ENCODE data around the gene SMYD1.

The SMYD1 gene

GRCh38 chr2:88086401-88086800, 18.8 kb downstream of the SMYD1 start:
- in situ Hi-C loops (cut with HindIII; ENCODE audit: low sequenced_read_pairs): no loop called here

DNA sequence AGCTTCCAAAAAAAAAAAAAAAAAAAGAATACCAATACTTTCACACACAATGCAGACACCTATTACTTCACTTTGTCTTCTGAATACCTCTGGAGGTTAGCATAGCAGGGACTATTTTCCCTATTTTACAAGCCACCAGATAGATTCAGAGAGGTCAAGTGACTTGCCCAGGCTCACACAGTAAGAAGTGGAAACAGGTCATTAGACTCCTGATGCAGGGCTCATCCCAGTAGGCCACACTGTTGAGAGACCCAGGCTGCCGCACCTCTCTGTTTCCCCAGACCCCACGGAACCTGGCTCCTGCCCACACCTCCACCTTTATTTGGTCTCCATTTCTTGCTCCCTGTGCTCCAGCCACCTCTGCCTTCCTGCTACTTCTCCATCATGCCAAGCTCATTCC, 19.4 kb downstream of the SMYD1 start:
- in situ Hi-C loops (cut with HindIII; ENCODE audit: low sequenced_read_pairs): no loop called here

- in situ Hi-C loops (cut with HindIII; ENCODE audit: low sequenced_read_pairs): no loop called here
Measured at GRCh38 chr2:88087763-88088162, 20.1 kb downstream of the SMYD1 start.

DNA sequence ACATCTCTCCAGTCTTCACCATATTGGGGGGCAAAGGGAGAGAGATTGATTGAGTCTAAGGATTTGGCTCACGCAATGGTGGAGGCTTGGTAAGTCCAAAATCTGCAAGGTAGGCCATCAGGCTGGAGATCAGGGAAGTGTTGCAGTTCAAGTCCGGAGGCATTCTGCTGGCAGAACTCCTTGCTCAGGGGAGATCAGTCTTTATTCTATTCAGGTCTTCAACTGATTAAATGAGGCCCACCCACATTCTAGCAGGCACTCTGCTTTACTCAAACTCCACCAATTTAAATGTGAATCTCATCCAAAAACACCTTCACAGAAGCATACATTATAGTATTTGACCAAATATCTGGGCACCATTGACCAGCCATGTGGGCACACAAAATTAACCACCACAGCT, 21.4 kb downstream of the SMYD1 start:
- in situ Hi-C loops (cut with HindIII; ENCODE audit: low sequenced_read_pairs): no loop called here

DNA sequence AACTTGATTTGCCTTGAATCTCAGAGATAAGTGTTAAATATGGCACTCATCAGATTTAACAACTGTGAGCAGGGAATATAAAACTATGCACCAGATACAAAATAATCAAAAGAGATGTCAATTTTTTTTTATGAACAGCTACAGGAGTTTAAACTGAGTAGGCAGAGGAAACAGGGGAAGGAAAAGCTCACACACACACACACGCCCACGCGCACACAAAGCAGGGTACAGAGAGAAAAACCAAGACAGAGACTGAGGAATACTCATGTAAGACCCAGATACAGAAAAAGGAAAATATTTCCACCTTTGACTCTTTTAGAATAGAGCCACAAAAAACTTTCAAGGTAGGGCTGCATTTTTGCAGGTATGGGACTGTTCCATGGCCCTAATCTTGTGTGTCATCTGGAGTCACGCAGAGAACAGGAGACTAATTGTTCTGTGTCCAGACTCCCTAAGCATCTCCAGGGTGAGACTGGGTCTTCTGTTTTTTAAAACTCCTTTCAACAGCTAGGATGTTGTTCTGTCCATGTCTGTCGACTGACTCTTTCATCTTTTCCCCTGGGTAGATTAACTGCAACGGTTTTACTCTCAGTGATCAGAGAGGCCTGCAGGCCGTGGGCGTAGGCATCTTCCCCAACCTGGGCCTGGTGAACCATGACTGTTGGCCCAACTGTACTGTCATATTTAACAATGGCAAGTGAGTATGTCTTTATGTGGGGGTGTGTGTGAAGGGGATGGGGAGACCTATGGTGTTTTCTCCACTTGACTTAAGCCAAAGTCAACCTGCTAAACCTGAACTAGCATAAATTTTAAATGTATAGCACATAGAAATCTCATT, 23.0 kb downstream of the SMYD1 start:
- in situ Hi-C loops (cut with HindIII; ENCODE audit: low sequenced_read_pairs): no loop called here

DNA sequence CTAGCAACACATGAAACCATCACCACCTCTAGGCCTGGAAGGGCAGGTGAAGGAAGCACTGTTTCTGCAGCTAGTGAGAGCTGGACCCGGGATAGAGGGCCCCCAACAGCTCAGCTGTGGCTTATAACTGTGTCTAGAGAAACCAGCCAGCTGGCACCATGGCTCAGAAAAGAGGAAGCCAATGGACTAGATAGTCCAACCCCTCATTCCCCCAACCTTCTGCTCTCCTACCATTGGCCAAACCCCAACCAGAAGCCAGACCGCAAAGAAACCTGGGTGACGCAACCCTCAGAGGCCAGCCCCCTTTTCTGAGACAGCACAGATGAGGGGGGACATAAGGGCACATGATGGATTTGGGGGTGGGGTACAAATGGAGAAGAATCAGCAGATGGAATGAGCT, 24.3 kb downstream of the SMYD1 start:
- in situ Hi-C loops (cut with HindIII; ENCODE audit: low sequenced_read_pairs): no loop called here

DNA sequence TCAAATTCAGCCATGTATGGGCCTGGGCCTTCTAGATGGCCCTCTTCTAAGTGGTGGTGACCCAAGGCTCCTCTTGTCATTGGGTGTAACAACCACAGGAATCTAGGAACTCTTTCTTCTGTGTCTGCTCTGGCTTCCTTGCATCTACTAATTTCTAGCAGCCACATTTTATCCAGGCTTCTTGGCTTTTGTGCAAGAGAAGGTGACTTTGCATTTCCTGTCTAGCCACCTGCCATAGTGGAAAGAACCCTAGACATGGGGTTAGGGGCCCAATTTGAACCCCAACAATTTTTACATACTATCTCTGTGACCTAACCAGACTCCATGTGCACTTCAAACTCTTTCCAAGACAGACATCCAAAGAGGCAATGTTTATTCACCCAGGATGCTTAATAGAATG, 25.1 kb downstream of the SMYD1 start:
- in situ Hi-C loops (cut with HindIII; ENCODE audit: low sequenced_read_pairs): no loop called here

DNA sequence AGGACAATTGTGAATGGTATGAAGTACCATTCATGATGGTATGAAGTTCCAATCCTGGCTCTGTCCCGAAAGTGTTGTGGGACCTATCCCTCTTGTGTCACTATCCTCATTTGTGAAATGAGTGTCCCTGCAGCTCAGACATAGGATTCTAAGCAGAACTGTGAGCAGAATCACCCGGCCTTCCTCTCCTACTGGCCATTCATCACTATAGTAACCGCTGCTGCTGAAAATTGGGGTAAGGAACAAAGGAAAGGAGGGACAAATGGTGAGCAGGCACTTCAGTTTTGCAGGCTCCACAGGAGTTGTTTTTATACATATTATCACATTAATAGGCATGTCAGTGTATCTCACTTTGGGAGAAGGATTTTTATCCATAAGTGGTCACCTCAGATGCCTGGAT, 27.4 kb downstream of the SMYD1 start:
- in situ Hi-C loops (cut with HindIII; ENCODE audit: low sequenced_read_pairs): no loop called here

GRCh38 chr2:88096708-88097107, 29.1 kb downstream of the SMYD1 start:
- in situ Hi-C loops (cut with HindIII; ENCODE audit: low sequenced_read_pairs): no loop called here

- in situ Hi-C loops (cut with HindIII; ENCODE audit: low sequenced_read_pairs): no loop called here
Measured at GRCh38 chr2:88097192-88097591, 29.6 kb downstream of the SMYD1 start.

- in situ Hi-C loops (cut with HindIII; ENCODE audit: low sequenced_read_pairs): no loop called here
Measured at GRCh38 chr2:88097891-88098557, 30.4 kb downstream of the SMYD1 start.

DNA sequence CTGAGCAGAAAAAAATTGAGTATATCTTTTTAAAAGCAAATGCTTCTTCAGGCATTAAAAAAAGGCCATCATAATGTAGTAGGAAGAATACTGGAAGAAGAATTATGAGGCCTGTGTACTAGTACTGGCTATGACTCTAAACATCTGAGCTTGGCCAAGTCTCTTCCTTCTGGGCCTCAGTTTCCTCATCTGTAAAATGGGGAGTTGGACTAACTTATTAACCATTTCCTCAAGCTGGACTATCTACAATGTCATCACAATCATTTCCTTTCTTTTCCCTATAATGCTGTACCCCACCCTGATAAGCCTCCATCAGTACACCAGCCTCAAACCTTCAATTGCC, 30.9 kb downstream of the SMYD1 start:
- in situ Hi-C loops (cut with HindIII; ENCODE audit: low sequenced_read_pairs): no loop called here

- in situ Hi-C loops (cut with HindIII; ENCODE audit: low sequenced_read_pairs): no loop called here
Measured at GRCh38 chr2:88099798-88100488, 32.3 kb downstream of the SMYD1 start.

DNA sequence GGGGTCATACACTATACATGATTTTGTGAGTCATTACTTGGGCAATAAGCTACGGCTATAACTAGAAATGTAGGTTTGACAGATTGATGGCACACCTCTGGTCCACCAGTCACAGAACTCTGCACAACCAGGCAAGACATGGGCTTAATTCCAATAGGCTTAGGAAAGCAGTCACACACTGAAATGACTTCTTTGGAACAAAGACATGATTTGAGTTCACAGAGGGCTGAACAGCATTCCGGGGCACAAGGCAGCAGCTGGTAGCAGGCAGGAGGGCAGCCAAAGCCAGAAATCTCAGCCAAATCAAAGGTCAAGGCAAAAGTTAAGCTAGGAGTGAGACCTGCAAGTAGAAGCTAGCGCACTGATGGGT, 32.8 kb downstream of the SMYD1 start:
- in situ Hi-C loops (cut with HindIII; ENCODE audit: low sequenced_read_pairs): no loop called here

GRCh38 chr2:88108796-88109195, 41.2 kb downstream of the SMYD1 start:
- in situ Hi-C loops (cut with HindIII; ENCODE audit: low sequenced_read_pairs): no loop called here

DNA sequence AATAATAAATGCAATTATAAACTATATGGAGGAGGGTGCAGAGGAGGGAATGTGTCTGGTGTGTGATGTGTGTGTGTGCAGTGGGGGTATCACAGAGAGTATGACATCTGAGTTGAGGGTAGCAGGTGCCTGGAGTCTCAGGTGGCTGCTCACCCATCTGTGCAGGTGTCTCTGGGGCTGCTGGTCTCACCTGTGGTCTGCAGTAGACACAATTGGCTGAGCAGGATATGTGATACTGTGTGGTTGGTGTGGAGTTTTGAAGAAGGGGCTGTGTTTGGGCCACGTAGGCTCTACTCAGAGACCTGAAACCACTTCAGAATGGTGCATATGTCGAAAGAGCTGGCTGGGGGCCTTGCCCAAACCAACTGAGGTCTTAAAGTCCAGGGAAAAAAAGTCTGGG, 43.2 kb downstream of the SMYD1 start:
- in situ Hi-C loops (cut with HindIII; ENCODE audit: low sequenced_read_pairs): no loop called here

DNA sequence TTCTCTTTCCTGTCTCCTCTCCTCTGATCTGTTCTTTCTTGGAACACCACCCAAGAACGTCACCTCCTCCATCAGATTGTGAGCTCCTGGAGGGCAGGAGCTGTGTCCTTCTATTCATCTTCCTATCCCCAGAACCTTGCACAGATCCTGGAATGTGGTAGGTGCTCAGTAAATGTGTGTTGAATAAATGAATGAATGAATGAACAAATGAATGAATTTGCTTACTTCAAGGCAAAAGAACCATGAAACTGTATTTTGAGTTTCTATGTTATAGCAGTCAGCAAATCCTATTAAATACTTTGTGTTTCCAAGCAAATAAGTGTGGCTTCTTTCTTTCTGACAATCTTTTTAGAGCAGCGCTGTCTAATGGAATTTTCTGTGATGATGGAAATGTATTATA, 45.4 kb downstream of the SMYD1 start:
- in situ Hi-C loops (cut with HindIII; ENCODE audit: low sequenced_read_pairs): no loop called here

DNA sequence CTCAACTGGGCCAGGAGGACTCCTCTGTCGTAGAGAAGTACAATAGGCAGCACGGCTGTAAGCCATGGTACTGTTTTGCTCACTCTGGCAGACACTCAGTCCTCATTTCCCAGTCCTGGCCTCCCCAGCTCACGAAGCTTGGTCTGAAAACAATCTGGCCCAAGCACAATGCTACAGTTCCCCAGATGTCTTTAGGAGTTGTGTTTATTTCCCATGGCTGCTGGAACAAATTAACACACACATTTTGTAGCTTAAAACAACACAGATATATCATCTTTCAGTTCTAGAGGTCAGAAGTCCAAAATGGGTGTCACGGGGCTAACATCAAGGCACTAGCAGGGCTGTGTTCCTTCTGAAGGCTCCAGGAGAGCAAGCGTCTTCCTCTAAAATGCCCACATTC, 47.3 kb downstream of the SMYD1 start:
- in situ Hi-C loops (cut with HindIII; ENCODE audit: low sequenced_read_pairs): no loop called here

DNA sequence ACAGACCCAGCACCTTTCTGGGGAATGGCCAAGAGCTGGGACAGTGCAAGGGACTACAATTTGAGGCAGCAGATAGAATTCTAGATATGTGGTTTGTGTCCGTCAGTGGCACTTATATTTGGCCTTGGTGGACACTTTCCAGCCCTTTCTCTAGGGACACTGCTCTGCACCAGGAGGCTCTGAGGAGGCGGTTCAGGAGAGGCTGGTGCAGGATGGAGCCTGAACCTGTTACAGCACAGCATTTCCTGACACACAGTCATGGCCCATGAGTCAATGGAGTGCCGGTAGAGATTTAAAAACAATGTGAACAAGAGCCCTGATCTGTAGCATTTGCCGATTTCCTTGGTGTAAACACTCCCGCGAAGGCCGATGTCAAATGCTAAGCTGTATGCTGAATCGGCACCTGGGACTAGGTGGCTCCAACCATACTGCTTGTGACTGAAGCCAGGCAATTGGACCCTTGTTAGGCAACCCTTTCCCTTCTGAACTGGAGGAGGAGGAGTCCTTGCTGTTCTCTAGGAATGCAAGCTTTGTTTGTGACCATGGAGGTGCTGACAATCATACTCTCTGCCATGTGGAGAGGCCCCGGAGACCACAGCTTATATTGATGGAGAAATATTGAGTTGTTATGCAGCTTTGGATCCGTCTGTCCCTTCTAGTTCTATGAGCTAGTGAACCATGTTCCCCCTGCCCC, 48.3 kb downstream of the SMYD1 start:
- in situ Hi-C loops (cut with HindIII; ENCODE audit: low sequenced_read_pairs): no loop called here

DNA sequence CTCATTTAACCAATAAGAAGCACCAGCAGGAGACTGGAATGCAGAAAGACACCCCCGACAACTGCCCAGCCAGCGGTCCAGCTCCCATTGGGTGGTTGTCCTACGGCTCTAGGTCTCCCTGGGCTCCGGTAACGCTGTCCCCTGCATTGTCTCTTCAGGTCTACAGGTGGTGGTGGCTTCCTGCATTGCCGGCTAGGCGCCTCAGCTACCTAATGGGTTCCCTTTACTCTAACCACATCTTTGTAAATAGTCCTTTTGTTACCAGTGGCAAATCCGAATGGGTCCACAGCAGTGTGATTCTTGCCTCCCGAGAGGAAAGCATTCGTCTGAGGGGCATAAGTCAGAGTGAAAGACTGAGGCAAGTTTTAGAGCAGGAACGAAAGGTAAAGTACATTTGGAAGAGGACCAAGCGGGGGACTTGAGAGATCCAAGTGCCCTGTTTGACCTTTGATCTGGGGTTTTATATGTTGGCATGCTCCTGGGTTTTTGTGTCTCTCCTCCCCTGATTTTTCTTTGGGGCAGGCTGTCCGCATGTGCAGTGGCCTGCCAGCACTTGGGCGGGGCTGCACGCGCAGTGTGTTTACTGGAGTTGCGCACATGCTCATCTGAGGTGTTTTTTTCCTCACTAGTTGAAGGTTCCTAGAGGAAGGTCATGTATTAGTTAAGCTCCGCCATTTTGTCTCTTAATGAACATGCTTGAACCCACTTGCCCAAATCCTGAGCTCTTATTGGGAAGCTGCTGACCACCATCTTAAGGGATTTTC, 49.2 kb downstream of the SMYD1 start:
- in situ Hi-C loops (cut with HindIII; ENCODE audit: low sequenced_read_pairs): no loop called here

- in situ Hi-C loops (cut with HindIII; ENCODE audit: low sequenced_read_pairs): no loop called here
Measured at GRCh38 chr2:88117973-88118372, 50.3 kb downstream of the SMYD1 start.

Data from DLD1 (cell line).